ENCODE measurements around the gene HAL.

Gene HAL

GRCh38 chr12:96014943-96015599 lies 18.9 kb upstream of the HAL start:
- no peak for DNase-seq (ENCODE audit: low read depth, low spot score)

GRCh38 chr12:96007729-96008128 lies 11.6 kb upstream of the HAL start:
- DNase-seq (ENCODE audit: low read depth, low spot score), result no peak

GRCh38 chr12:96006727-96007126 lies 10.6 kb upstream of the HAL start:
- DNase-seq (ENCODE audit: low read depth, low spot score), result no peak

GRCh38 chr12:96000858-96001257 lies 4.7 kb upstream of the HAL start:
- DNase-seq (ENCODE audit: low read depth, low spot score), result no peak

GRCh38 chr12:95999484-95999883 lies 3.3 kb upstream of the HAL start:
- DNase-seq (ENCODE audit: low read depth, low spot score), result no peak

GRCh38 chr12:95998611-95999286 lies 2.6 kb upstream of the HAL start:
- no peak for DNase-seq (ENCODE audit: low read depth, low spot score)

- DNase-seq (ENCODE audit: low read depth, low spot score), result no peak
These were observed 1.9 kb upstream of the HAL start for GRCh38 chr12:95997911-95998510.

GRCh38 chr12:95997276-95997675 lies 1.1 kb upstream of the HAL start:
- no peak for DNase-seq (ENCODE audit: low read depth, low spot score)

GRCh38 chr12:95995238-95996031 lies 709 bp downstream of the HAL start:
- DNase-seq (ENCODE audit: low read depth, low spot score), result no peak

GRCh38 chr12:95994476-95994875 lies 1.7 kb downstream of the HAL start:
- DNase-seq (ENCODE audit: low read depth, low spot score), result no peak

- no peak for DNase-seq (ENCODE audit: low read depth, low spot score)
These were observed 2.2 kb downstream of the HAL start for GRCh38 chr12:95993907-95994306.

- DNase-seq (ENCODE audit: low read depth, low spot score), result no peak
These were observed 6.0 kb downstream of the HAL start for GRCh38 chr12:95990136-95990535.

GRCh38 chr12:95989504-95990123 lies 6.5 kb downstream of the HAL start:
- no peak for DNase-seq (ENCODE audit: low read depth, low spot score)

- no peak for DNase-seq (ENCODE audit: low read depth, low spot score)
These were observed 7.5 kb downstream of the HAL start for GRCh38 chr12:95988506-95989275.

- no peak for DNase-seq (ENCODE audit: low read depth, low spot score)
These were observed 9.2 kb downstream of the HAL start for GRCh38 chr12:95986635-95987570.

GRCh38 chr12:95984682-95985081 lies 11.5 kb downstream of the HAL start:
- no peak for DNase-seq (ENCODE audit: low read depth, low spot score)

- DNase-seq (ENCODE audit: low read depth, low spot score), result no peak
These were observed 13.5 kb downstream of the HAL start for GRCh38 chr12:95982602-95983001.

GRCh38 chr12:95980437-95980836 lies 15.7 kb downstream of the HAL start:
- no peak for DNase-seq (ENCODE audit: low read depth, low spot score)

- no peak for DNase-seq (ENCODE audit: low read depth, low spot score)
These were observed 17.4 kb downstream of the HAL start for GRCh38 chr12:95978774-95979173.

GRCh38 chr12:95978351-95978750 lies 17.8 kb downstream of the HAL start:
- DNase-seq (ENCODE audit: low read depth, low spot score), result no peak
